Retinal pigment epithelial cell (primary cell): Measurements from ENCODE around the gene KCNK10.

ENCODE experiments used
- DNase-seq: peaks from one replicate; pipeline ENCODE4 v3.0.0-alpha.2; 2010; ENCODE audit warnings: low read depth
- H3K4me3 ChIP-seq: 2 replicates; pipeline ENCODE4 v1.5.1; 2011; ENCODE audit warnings: mild to moderate bottlenecking, low read length, control low read depth, moderate library complexity
- CTCF ChIP-seq: conservative IDR thresholded peaks from 2 replicates; pipeline ENCODE4 v1.5.1; 2011; ENCODE audit warnings: low read depth, low read length, control low read depth, inconsistent platforms

Gene KCNK10

GRCh38 chr14:88189417-88190191, 133.5 kb downstream of the KCNK10 start:
- DNase-seq, result peak; percentile 60
- H3K4me3 ChIP-seq, result peak overlapping the region; percentile 24
- peak; percentile 84 for TF ChIP-seq CTCF

GRCh38 chr14:88188745-88189416, 134.2 kb downstream of the KCNK10 start:
- TF ChIP-seq CTCF, result no peak
- H3K4me3 ChIP-seq, result peak overlapping the region; percentile 24
- DNase-seq, result no peak

GRCh38 chr14:88185843-88186242, 137.2 kb downstream of the KCNK10 start:
- no peak for TF ChIP-seq CTCF
- no peak overlapping the region for H3K4me3 ChIP-seq
- DNase-seq, result no peak

GRCh38 chr14:88184956-88185355, 138.1 kb downstream of the KCNK10 start:
- no peak overlapping the region for H3K4me3 ChIP-seq
- no peak for TF ChIP-seq CTCF
- DNase-seq, result no peak

GRCh38 chr14:88181072-88181471, 142.0 kb downstream of the KCNK10 start:
- no peak overlapping the region for H3K4me3 ChIP-seq
- DNase-seq, result no peak
- TF ChIP-seq CTCF, result no peak

GRCh38 chr14:88179716-88180115, 143.4 kb downstream of the KCNK10 start:
- no peak for TF ChIP-seq CTCF
- H3K4me3 ChIP-seq, result no peak overlapping the region
- DNase-seq, result no peak

GRCh38 chr14:88170333-88170732, 152.7 kb downstream of the KCNK10 start:
- no peak for TF ChIP-seq CTCF
- no peak for DNase-seq

More at GRCh38 chr14:88170333-88170732, 152.7 kb downstream of the KCNK10 start:
- no peak overlapping the region for H3K4me3 ChIP-seq
